Rectal smooth muscle tissue (tissue), 1 donor: Measurements from ENCODE around the gene ZNG1B.
"Not testable (repeated sequence)": the region's sequence is repeated elsewhere in the genome, so short reads cannot be mapped to it uniquely, and the experiment has no call there.

Experiments
- H3K27ac ChIP-seq: one replicate; pipeline ENCODE4 v1.7.0; 2013; ENCODE audit warnings: low read depth, low read length, inconsistent platforms
- H3K27me3 ChIP-seq: one replicate; pipeline ENCODE4 v1.7.0; 2013; ENCODE audit warnings: low read length; ENCODE audit not compliant: control insufficient read depth, insufficient read depth
- H3K36me3 ChIP-seq: one replicate; pipeline ENCODE4 v1.7.0; 2013; ENCODE audit warnings: low read length; ENCODE audit not compliant: control insufficient read depth, insufficient read depth
- H3K4me1 ChIP-seq: one replicate; pipeline ENCODE4 v1.7.0; 2013; ENCODE audit warnings: low read length; ENCODE audit not compliant: control insufficient read depth, insufficient read depth
- H3K4me3 ChIP-seq: one replicate; pipeline ENCODE4 v1.7.0; 2013; ENCODE audit warnings: low read length
- H3K9ac ChIP-seq: one replicate; pipeline ENCODE4 v1.7.0; 2013; ENCODE audit warnings: low read length

ZNG1B gene

DNA sequence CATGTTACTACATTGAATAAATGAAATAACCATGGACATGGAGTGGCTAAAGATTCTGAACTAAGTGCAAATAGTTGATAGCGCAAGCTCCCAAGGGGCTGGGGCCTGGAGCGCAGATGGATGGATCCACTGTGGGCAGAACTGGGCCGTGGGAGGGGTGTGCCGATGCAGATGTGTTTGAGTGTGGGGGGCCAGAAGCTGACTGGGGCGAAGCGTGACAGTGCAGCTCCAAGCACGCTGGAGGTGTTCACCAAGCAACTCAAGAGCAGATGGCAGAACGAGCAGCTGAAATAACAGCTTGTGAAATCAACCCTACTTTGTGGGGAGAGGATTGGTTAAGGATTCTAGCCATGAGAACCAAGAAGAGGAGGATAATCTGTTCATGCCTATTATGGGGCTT, 78.0 kb downstream of the ZNG1B start:
- not testable (repeated sequence) for H3K27ac ChIP-seq, H3K4me3 ChIP-seq, H3K27me3 ChIP-seq, H3K9ac ChIP-seq, H3K4me1 ChIP-seq, H3K36me3 ChIP-seq

DNA sequence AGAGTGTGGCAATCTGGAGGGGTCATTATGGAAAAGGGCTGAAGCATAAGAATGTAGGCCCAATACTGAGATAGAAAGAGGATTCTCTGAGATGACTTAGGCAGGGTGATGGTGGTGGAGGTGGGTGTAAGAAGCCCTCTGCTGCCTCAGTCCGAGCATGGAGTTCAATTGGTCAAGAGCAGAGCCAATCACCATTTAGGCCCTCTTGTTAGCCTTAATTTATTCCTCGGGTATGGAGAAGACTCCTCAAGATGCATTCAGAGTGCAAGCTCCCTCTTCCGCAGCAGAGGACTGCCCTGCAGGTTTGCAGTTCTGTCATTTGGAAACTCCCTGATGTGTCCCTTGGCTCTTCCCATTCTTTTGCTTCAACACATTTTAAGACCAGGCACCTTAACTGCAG, 78.5 kb downstream of the ZNG1B start:
- H3K9ac ChIP-seq, H3K27me3 ChIP-seq, H3K4me1 ChIP-seq, H3K27ac ChIP-seq, H3K4me3 ChIP-seq, H3K36me3 ChIP-seq: not testable (repeated sequence)

DNA sequence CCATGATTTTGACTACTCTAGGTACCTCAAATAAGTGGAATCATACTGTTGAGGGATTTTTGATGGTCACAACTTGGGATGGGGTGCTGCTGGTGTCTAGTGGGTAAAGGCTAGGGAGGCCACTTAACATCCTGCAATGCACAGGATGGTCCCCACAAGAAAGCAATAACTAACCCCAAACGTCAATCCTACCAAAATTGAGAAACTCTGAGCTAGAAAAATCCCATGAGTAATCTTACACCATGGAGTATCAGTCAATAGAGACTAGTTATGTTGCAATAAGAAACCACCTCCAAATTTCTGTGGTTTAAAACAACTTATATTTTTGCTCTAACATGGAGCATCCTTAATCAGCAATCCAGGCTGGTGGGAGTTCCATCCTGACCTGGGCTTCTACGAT, 79.5 kb downstream of the ZNG1B start:
- H3K4me3 ChIP-seq, H3K4me1 ChIP-seq, H3K27me3 ChIP-seq, H3K9ac ChIP-seq, H3K27ac ChIP-seq, H3K36me3 ChIP-seq: not testable (repeated sequence)

DNA sequence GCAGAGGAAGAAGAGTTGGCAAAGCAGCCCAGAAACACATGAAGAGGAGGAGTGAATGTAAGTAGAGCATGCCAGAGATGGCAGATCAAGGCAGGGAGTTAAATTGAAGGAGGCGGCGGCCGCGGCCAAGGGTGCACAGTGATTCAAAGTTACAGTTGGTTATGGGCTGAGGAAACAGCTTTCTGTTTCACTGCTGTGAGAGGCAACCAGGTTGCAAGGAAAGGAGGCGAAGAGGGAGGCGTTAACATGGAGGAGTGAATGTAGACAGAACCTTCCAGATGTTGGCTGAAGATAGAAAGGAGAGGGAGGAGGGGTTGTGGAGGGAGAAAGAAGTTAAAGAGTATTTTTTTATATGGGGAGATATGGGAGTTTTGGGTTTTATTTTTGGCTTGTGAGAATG, 83.3 kb downstream of the ZNG1B start:
- H3K4me1 ChIP-seq, H3K27ac ChIP-seq, H3K9ac ChIP-seq, H3K4me3 ChIP-seq, H3K27me3 ChIP-seq, H3K36me3 ChIP-seq: not testable (repeated sequence)

DNA sequence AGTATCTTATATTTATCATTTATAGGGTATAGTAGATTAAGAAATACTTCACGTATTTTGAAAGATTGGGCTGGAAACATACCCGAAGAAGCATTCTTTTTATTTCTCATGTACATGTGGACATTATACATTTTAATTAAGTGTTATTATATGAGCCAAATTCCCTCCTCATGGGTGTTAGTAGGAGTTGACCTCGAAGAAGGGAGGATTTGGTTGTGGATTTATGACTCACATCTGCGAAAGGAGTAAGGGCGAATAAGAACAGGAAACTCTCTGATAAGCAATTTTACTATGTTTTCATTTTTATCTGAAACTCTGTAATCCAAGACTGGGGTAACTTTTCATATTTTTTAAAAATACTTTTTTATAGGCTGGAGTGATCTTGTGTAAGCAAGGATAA, 84.0 kb downstream of the ZNG1B start:
- H3K4me1 ChIP-seq, H3K4me3 ChIP-seq, H3K9ac ChIP-seq, H3K27me3 ChIP-seq, H3K36me3 ChIP-seq, H3K27ac ChIP-seq: not testable (repeated sequence)

DNA sequence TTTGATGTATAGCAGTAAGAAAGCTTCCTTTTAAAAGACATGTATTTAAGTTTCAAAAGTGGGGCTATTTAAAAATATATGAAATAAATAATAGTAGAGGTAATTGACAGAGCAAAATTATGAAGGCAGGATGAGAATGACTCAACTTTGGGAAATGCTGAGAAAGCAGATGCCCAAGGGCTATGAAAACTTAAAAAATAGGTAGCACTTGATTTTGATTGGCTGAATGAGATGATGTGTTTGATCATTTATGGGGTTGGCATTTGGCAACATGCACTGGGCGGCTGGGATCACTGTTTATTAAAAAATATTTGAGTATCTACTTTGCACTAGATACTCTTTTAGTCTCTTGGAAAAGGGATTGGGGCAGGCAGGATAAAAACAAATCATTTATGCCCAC, 87.5 kb downstream of the ZNG1B start:
- H3K4me3 ChIP-seq, H3K27ac ChIP-seq, H3K27me3 ChIP-seq, H3K36me3 ChIP-seq, H3K4me1 ChIP-seq, H3K9ac ChIP-seq: not testable (repeated sequence)

DNA sequence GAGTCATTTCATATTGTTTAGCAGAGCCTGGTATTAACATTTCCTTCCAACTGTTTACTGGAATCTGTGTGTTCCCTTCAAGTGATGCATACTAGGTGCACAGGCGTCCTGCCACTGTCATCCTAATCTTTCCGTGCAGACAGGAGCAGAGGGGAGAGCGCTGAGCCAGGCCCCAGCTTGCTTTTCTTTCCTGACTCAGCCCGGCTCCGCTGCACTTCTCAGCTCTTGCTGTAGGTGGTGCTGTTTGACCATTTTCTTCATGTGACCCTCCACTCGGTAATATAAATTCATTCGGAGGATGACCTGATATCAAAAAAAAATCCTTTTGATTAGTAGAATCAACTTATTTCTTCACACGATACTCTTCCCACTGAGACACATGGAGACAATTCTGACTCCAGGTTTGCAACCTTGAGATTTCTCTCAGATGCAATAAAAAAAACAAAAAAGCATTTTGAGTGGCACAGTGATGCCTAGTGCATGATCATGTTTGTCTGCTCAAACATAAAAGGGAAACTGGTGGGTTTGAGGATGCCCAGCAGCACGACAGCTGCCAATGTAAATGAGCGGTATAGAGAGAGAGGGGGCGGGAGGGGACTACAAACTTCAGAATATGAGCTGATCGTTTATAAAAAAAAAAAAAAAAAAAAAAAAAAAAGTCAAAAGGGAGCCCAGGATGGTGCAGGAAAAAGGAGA, 90.0 kb downstream of the ZNG1B start:
- not testable (repeated sequence) for H3K36me3 ChIP-seq, H3K4me3 ChIP-seq, H3K4me1 ChIP-seq, H3K9ac ChIP-seq, H3K27ac ChIP-seq, H3K27me3 ChIP-seq

DNA sequence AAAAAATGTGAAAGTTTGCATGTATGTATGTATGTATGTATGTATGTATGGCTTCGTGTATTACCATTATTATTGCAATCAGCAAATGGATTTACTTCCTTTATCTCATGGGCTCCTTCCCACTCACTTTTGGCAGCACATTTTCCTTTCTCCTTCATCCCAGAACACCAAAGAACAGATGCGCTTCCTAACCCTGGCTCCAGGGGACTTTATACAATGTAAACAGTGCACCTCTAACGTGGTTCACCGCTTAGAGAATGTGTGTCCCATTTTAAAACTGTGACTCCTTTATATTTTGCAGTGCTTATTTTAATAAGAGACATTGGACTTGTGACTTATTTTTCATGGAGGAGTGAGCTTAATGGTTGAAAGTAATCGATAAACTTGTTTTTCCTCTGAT, 90.6 kb downstream of the ZNG1B start:
- not testable (repeated sequence) for H3K27me3 ChIP-seq, H3K4me3 ChIP-seq, H3K36me3 ChIP-seq, H3K4me1 ChIP-seq, H3K9ac ChIP-seq, H3K27ac ChIP-seq

DNA sequence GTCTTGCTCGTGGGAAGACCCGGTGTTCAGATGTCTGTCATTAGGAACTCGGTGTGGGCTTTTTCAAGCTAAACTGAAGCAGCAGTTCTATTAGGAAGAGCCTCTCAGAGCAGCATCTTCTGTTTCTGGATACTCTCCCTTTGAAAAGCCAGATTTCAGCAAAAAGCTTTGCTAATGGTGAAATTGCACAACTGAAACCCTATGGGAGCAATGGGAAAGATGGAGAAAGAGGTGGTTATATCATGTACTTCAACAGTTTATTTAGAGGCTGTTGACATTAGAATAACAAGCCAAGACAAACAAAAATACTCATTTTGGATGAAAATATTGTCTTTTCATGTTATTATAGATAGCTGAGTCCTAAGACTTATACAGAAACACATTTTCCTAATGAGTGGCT, 91.4 kb downstream of the ZNG1B start:
- H3K27me3 ChIP-seq, H3K4me1 ChIP-seq, H3K9ac ChIP-seq, H3K27ac ChIP-seq, H3K36me3 ChIP-seq, H3K4me3 ChIP-seq: not testable (repeated sequence)

DNA sequence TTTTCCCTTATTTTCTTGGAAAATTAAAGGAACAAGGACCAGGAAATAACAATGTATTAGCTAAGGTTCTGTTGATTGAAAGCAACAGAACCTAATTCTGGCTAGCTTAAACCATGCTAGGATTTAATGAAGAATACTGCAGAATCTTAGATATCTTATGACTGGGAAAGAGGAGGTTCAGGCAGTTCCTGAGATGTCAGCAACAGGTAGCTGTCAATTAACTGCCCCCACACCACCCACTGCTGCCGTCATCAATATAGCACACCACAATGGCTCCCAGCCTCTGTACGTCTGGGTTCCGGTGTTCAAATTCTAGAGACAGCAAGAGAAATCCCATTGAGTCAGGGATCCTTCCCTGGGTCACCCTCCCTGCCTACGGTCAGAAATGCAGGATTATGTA, 95.5 kb downstream of the ZNG1B start:
- not testable (repeated sequence) for H3K27me3 ChIP-seq, H3K27ac ChIP-seq, H3K4me3 ChIP-seq, H3K36me3 ChIP-seq, H3K9ac ChIP-seq, H3K4me1 ChIP-seq

DNA sequence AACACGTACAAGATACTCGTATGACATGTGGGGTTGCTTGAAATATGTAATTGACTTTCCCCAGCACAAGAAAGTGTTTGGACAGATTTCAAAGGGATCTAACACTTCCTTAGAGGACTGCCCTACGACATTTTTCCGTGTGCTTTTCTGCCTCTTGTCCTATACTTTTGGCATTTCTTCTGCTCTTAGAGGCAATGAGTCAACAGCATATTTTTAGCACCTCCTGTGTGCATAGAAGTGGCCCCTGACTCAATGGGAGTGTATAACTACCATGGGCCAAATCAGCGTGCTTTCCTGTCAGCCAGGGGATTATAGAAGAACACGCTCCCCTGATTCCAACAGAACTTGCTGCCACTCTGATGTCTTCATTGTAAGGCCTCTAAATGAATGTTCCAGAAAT, 99.1 kb downstream of the ZNG1B start:
- H3K9ac ChIP-seq, result not testable (repeated sequence)

DNA sequence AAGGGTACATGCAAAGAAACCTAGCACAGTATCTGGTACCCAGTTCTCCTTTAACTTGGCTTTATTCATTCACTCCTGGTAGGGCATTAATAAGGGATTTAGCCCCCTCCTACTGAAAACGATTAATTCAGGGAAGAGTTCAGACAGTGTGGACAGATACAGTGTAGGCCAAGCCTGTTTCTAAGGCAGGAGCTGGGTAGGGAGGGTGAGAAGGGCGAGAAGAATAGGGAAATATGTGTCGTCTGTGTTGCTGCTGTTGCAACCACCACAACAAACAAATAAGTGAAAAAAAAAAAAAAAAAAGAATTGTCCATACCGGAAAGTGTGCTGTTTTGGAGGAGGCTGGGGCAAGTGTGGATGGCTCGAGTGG, 103.3 kb downstream of the ZNG1B start:
- not testable (repeated sequence) for H3K9ac ChIP-seq, H3K36me3 ChIP-seq, H3K4me3 ChIP-seq, H3K27me3 ChIP-seq, H3K4me1 ChIP-seq
- peak overlapping the region; percentile 87 for H3K27ac ChIP-seq

More for the DNA sequence above, 99.1 kb downstream of the ZNG1B start:
- not testable (repeated sequence) for H3K27me3 ChIP-seq, H3K4me3 ChIP-seq, H3K36me3 ChIP-seq, H3K4me1 ChIP-seq, H3K27ac ChIP-seq

DNA sequence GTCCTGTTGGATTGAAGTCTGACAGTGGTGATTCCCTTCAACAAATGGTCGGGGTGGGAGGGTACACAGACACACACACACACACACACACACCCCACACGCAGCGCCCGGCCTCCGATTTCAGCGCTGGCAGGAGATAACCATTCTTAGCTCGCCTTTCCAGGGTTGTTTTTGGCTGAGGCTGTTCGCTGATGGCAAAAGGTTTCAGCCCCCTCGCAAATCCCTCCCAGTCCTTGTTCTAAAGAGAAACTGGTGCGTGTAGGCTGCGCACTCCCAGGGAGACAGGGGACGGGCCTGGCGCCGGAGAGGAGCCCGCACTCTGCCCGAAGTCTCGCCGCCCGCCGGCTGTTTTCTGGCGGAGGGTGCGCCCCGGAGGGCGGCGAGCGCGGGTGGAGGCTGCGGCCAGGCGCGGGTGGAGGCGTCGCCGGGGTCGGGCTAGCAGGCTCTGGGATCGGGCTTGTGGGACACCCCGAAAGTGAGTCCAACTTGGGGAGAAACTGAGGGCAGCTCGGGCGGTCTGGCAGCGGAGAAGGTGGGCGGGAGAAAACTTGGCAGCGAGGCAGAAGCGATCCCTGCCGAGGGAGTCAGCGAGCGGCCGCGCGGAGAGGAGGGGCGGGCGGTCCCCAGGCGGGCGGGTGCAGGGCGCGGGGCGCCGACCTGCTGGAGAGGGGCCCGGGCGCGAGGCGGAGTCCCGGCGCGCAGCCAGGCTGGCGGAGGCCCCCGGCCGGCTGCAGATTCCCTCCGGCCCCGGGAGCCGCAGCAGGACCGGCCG, 103.9 kb downstream of the ZNG1B start:
- not testable (repeated sequence) for H3K27me3 ChIP-seq, H3K4me1 ChIP-seq, H3K36me3 ChIP-seq
- Histone ChIP-seq H3K9ac (peak overlapping the region; percentile 56), H3K4me3 (peak overlapping the region; percentile 66), H3K27ac (peak overlapping the region; percentile 87)
